WTC11 (cell line): Measurements from ENCODE around the gene PLD1. TPM values are rescaled to one million over a fixed set of nuclear protein-coding genes. Genes with fewer than 3 reads are reported as not detected.
A peak's percentile ranks its signal among the peaks of the same experiment; 100 is the strongest.

Source experiments
- ATAC-seq: fragments of 200-7000 bp; cut with Tn5 transposase; 2 replicates; pipeline ENCODE4 v1.10.0; 2021; ENCODE audit warnings: mild to moderate bottlenecking, moderate library complexity
- CTCF ChIA-PET: fragments of 300-600 bp; sonication (Branson Sonifier 250); formaldehyde crosslinking; loops from one replicate; lab custom pipeline; 2021; ENCODE audit warnings: antibody characterized with exemption; lab: Charles Lee
- POLR2A ChIA-PET: fragments of 350-600 bp; sonication (Branson Sonifier 250); formaldehyde crosslinking; loops from one replicate; lab custom pipeline; 2021; ENCODE audit warnings: antibody characterized with exemption; lab: Charles Lee
- DNase-seq: peaks from one replicate; pipeline ENCODE4 v3.0.0; 2021; ENCODE audit warnings: low spot score
- H3K27ac Mint-ChIP-seq: 2 replicates; pipeline ENCODE4 v1.8.0; 2021; ENCODE audit warnings: mixed read lengths
- H3K27me3 Mint-ChIP-seq: 2 replicates; pipeline ENCODE4 v1.8.0; 2021; ENCODE audit warnings: low read depth, mild to moderate bottlenecking, moderate library complexity, mixed read lengths
- H3K36me3 Mint-ChIP-seq: 2 replicates; pipeline ENCODE4 v1.8.0; 2021; ENCODE audit warnings: mixed read lengths
- H3K4me1 Mint-ChIP-seq: 2 replicates; pipeline ENCODE4 v1.8.0; 2022; ENCODE audit warnings: mixed read lengths
- H3K4me3 Mint-ChIP-seq: 2 replicates; pipeline ENCODE4 v1.8.0; 2021; ENCODE audit warnings: mild to moderate bottlenecking, moderate library complexity, mixed read lengths
- H3K9me3 Mint-ChIP-seq: 2 replicates; pipeline ENCODE4 v1.8.0; 2021; ENCODE audit warnings: mixed read lengths
- AFF4 ChIP-seq: sonication (generic); formaldehyde crosslinking; IDR thresholded peaks from 2 replicates; pipeline ENCODE4 v1.8.1; 2023; ENCODE audit warnings: mild to moderate bottlenecking, missing genetic modification reagents, borderline replicate concordance
- ATF1 ChIP-seq: sonication (generic); formaldehyde crosslinking; IDR thresholded peaks from 2 replicates; pipeline ENCODE4 v1.8.1; 2023; ENCODE audit warnings: mild to moderate bottlenecking, moderate library complexity, missing genetic modification reagents
- ATF3 ChIP-seq: sonication (generic); formaldehyde crosslinking; conservative IDR thresholded peaks from 2 replicates; pipeline ENCODE4 v1.8.1; 2022; ENCODE audit warnings: mild to moderate bottlenecking, missing genetic modification reagents
- ATF6 ChIP-seq: sonication (generic); formaldehyde crosslinking; IDR thresholded peaks from 2 replicates; pipeline ENCODE4 v1.8.1; 2023; ENCODE audit warnings: mild to moderate bottlenecking, missing genetic modification reagents
- E2F4 ChIP-seq: sonication (generic); formaldehyde crosslinking; IDR thresholded peaks from 2 replicates; pipeline ENCODE4 v1.8.1; 2022; ENCODE audit warnings: low read depth, mild to moderate bottlenecking, moderate library complexity, missing genetic modification reagents, borderline replicate concordance
- ERG ChIP-seq: fragments of 250-450 bp; sonication (Bioruptor Pico); IDR thresholded peaks from 2 replicates; pipeline ENCODE4 v1.8.0; 2021; ENCODE audit warnings: mild to moderate bottlenecking
- FOXK1 ChIP-seq: sonication (generic); formaldehyde crosslinking; IDR thresholded peaks from 2 replicates; pipeline ENCODE4 v1.8.0; 2022; ENCODE audit warnings: mild to moderate bottlenecking, moderate library complexity, missing genetic modification reagents
- MAX ChIP-seq: sonication (generic); formaldehyde crosslinking; IDR thresholded peaks from 2 replicates; pipeline ENCODE4 v1.8.0; 2022; ENCODE audit warnings: mild to moderate bottlenecking, missing genetic modification reagents
- MYBL2 ChIP-seq: sonication (generic); formaldehyde crosslinking; IDR thresholded peaks from 2 replicates; pipeline ENCODE4 v1.8.1; 2023; ENCODE audit warnings: mild to moderate bottlenecking, moderate library complexity, missing genetic modification reagents
- NFYB ChIP-seq: sonication (generic); formaldehyde crosslinking; conservative IDR thresholded peaks from 2 replicates; pipeline ENCODE4 v1.8.0; 2022; ENCODE audit warnings: low read depth, missing genetic modification reagents
- OVOL2 ChIP-seq: fragments of 250-450 bp; sonication (Bioruptor Pico); IDR thresholded peaks from 2 replicates; pipeline ENCODE4 v1.9.0; 2021; ENCODE audit warnings: mild to moderate bottlenecking, borderline replicate concordance
- PRDM15 ChIP-seq: sonication (generic); formaldehyde crosslinking; IDR thresholded peaks from 2 replicates; pipeline ENCODE4 v1.8.0; 2022; ENCODE audit warnings: missing genetic modification reagents
- SMAD3 ChIP-seq: sonication (generic); formaldehyde crosslinking; IDR thresholded peaks from 2 replicates; pipeline ENCODE4 v1.8.0; 2022; ENCODE audit warnings: missing genetic modification reagents, mild to moderate bottlenecking, borderline replicate concordance
- TEAD1 ChIP-seq: sonication (generic); formaldehyde crosslinking; IDR thresholded peaks from 2 replicates; pipeline ENCODE4 v1.8.0; 2022; ENCODE audit warnings: mild to moderate bottlenecking, missing genetic modification reagents
- ZMAT4 ChIP-seq: fragments of 250-450 bp; sonication (Bioruptor Pico); IDR thresholded peaks from 2 replicates; pipeline ENCODE4 v1.9.0; 2021; ENCODE audit warnings: mild to moderate bottlenecking
- ZNF138 ChIP-seq: sonication (generic); formaldehyde crosslinking; conservative IDR thresholded peaks from 2 replicates; pipeline ENCODE4 v1.8.1; 2022; ENCODE audit warnings: mild to moderate bottlenecking, moderate library complexity, missing genetic modification reagents
- ZNF281 ChIP-seq: sonication (generic); formaldehyde crosslinking; IDR thresholded peaks from 2 replicates; pipeline ENCODE4 v1.8.0; 2023; ENCODE audit warnings: mild to moderate bottlenecking, missing genetic modification reagents
- ZNF317 ChIP-seq: sonication (generic); formaldehyde crosslinking; IDR thresholded peaks from 2 replicates; pipeline ENCODE4 v1.8.1; 2023; ENCODE audit warnings: low read depth, mild to moderate bottlenecking, moderate library complexity, missing genetic modification reagents, borderline replicate concordance
- total RNA-seq: library from RNA; stranded (reverse); gene quantifications from 3 replicates; pipeline ENCODE4 v1.2.3, GENCODE V29; 2021

Gene PLD1
- total RNA-seq, 1 experiment from 2014 or later, result 4.0 TPM

- H3K4me1 Mint-ChIP-seq, result peaks cover 23% of the 10 kb centered on the region
- CTCF ChIA-PET, result interaction anchor here (0.7 to 1.0 kb wide), 2 partner anchors 97 to 118 kb away, joined by 3 read pairs; no protein-coding TSS in a partner anchor
- no peak for DNase-seq
- H3K4me3 Mint-ChIP-seq, result no peak overlapping the region
- no peaks in the 10 kb centered on the region for H3K9me3 Mint-ChIP-seq
- H3K36me3 Mint-ChIP-seq, result no peaks in the 10 kb centered on the region
- TF ChIP-seq ATF6 (CRISPR knock-in tag) (no peak), ZMAT4 (CRISPR knock-in tag) (no peak), PRDM15 (CRISPR knock-in tag) (no peak), NFYB (no peak), TEAD1 (CRISPR knock-in tag) (no peak), E2F4 (CRISPR knock-in tag) (no peak), AFF4 (CRISPR knock-in tag) (no peak), ZNF317 (CRISPR knock-in tag) (no peak), OVOL2 (CRISPR knock-in tag) (no peak), FOXK1 (no peak), ATF1 (CRISPR knock-in tag) (no peak), ZNF138 (CRISPR knock-in tag) (no peak), MAX (CRISPR knock-in tag) (no peak)
- TF ChIP-seq, all 79 proteins: peak for 0
- no peak for ATAC-seq
- no peaks in the 10 kb centered on the region for H3K27me3 Mint-ChIP-seq
- 0 out of 2 replicates have a peak overlapping the region, but pooled peaks have one; percentile 2 for H3K27ac Mint-ChIP-seq
- POLR2A ChIA-PET, result interaction anchor here (1.1 kb wide), 1 partner anchor 97 kb away, joined by 3 read pairs; no protein-coding TSS in a partner anchor
These were observed 77.5 kb downstream of the PLD1 start for GRCh38 chr3:171732756-171733155.

GRCh38 chr3:171731691-171732090, 78.6 kb downstream of the PLD1 start:
- Mint-ChIP-seq H3K4me1 (peaks cover 31% of the 10 kb centered on the region), H3K27ac (no peak overlapping the region; the same call in 1 of the 2 replicates), H3K27me3 (no peaks in the 10 kb centered on the region), H3K4me3 (no peak overlapping the region), H3K36me3 (no peaks in the 10 kb centered on the region), H3K9me3 (no peaks in the 10 kb centered on the region)
- ChIA-PET POLR2A (no interaction called here), CTCF (interaction anchor here (1.0 kb wide), 1 partner anchor 98 kb away, joined by 3 read pairs; no protein-coding TSS in a partner anchor)
- ATAC-seq (no peak), DNase-seq (no peak)
- no peak for TF ChIP-seq ERG (CRISPR knock-in tag)
- no peak for TF ChIP-seq ZNF317 (CRISPR knock-in tag)
- TF ChIP-seq ZNF281 (CRISPR knock-in tag), result no peak
- no peak for TF ChIP-seq MYBL2 (CRISPR knock-in tag)
- TF ChIP-seq ATF3 (CRISPR knock-in tag), result no peak
- TF ChIP-seq SMAD3, result no peak
